SHP77 (cell line): ENCODE results near the gene COLQ.
"Not testable (repeated sequence)": the region's sequence is repeated elsewhere in the genome, so short reads cannot be mapped to it uniquely, and the experiment has no call there.

Experiments
- DNase-seq, 2 experiments: peaks; one replicate each; lab custom pipeline; 2025; lab: John Stamatoyannopoulos, UW

The COLQ gene

DNA sequence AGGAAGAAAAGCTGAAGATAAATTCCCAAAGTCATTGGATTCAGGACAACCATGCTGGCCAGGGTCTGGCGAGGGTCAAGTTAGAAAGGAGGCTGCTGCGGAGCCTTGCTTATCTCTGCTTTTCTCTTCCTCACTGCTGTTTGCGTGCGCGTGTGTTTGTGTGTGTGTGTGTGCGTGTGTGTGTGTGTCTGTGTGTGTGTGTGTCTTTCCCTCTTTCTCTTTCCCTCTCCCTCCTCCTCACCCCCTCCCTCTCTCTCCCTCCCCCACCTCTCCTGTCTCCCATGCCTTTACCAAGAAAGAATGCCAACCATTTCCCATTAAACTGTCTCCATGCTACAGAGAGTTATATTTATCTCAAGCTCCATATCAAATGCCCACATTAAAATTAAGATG lies at the start of gene COLQ:
Gene COLQ, minus strand, starts transcription at position 134 of the 393 bp plus-strand sequence. Its CDS starts 81 bp downstream, at position 53.
- no peak for DNase-seq

- DNase-seq, result no peak
Observed at GRCh38 chr3:15563190-15563589, 41.7 kb upstream of the COLQ start.

- no peak for DNase-seq
Observed at GRCh38 chr3:15562560-15562959, 41.1 kb upstream of the COLQ start.

DNA sequence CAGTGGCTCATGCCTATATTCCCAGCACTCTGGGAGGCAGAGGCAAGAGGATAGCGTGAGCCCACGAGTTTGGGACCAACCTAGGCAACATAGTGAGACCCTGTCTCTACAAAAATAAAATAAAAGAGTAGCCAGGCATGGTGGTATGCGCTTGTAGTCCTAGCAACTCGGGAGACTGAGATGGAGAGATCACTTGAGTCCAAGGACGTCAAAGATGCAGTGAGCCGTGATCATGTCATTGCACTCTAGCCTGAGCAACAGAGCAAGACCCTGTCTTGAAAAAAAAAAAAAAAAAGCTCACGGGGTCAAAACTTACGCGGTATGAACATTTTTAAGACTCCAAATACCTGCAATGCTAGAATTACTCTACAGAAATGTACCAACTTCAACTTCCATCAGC lies 37.1 kb upstream of the COLQ start:
- DNase-seq, result no peak

- DNase-seq, result peak; percentile 13 to 36
Observed at GRCh38 chr3:15557511-15557946, 36.0 kb upstream of the COLQ start.

- no peak for DNase-seq
Observed at GRCh38 chr3:15556512-15556911, 35.0 kb upstream of the COLQ start.

DNA sequence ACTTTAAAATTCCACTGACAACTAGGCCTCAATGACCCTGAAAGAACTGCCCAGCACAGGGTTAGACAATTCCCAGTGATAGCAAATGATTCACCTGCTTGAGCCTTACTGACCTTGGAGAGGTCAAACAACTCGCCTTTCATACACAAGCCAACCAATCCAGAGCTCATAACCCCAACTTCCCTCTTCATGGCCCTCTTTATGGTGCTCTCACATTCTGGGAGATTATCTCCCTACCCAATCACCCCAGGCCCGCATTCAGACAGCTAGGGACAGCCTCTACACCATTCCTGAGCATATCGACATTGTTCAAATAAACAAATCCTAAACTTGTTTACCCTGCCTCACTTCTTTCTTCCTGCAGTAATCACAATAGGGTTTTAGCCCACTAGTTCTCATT lies 32.2 kb upstream of the COLQ start:
- no peak for DNase-seq

DNA sequence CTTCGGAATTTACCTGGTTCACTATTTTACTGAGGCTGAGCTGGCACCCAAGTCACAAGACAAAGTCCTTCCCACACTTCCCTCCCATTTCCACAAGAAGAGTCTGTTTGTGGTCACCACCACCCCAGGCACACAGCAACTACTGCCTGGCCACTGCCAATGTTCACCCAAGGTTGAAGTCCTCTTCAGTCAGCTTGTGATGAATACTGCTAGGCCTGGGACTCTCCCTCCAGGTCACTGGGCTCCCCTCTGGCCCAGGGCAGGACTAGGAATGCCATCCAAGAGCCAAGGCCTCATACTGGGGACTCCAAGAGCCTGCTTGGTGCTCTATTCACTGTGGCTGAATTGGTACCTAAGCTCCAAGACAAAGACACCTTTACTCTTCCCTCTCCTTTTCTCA lies 30.4 kb upstream of the COLQ start:
- no peak for DNase-seq

DNA sequence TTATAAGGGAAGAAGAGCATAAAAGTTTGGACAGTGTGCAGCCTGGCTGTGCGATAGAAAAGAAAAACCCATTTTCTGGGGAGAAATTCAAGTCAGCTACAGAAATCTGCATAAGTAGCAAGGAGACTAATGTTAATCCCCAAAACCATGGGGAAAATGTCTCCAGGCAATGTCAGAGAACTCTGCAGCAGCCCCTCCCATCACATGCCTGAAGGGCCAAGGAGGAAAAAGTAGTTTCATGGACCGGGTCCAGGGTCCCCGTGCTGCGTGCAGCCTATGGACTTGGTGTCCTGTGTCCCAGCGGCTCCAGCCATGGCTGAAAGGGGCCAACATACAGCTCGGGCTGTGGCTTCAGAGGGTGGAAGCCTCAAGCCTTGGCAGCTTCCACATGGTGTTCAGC lies 28.3 kb upstream of the COLQ start:
- no peak for DNase-seq

GRCh38 chr3:15542614-15543013 lies 21.1 kb upstream of the COLQ start:
- no peak for DNase-seq

DNA sequence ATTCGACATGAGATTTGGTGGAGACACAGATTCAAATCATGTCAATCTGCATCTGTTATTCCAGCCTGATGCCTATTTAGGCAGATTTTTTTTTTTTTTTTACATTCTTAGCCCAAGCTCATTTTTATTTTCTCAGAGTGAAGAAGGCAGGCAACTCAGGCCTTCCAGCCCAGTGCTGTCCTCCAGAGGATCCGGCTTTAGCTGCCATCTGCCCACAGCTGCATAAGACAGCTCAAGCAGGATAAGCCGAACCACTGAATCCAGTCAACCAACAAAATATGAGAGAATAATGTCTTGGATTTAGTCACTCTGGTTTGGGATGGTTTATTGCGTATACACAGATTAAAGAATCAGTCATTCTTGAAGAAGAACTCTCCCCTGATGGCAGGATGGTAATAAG lies 19.9 kb upstream of the COLQ start:
- DNase-seq, result no peak

- no peak for DNase-seq
Observed at GRCh38 chr3:15539066-15539465, 17.6 kb upstream of the COLQ start.

DNA sequence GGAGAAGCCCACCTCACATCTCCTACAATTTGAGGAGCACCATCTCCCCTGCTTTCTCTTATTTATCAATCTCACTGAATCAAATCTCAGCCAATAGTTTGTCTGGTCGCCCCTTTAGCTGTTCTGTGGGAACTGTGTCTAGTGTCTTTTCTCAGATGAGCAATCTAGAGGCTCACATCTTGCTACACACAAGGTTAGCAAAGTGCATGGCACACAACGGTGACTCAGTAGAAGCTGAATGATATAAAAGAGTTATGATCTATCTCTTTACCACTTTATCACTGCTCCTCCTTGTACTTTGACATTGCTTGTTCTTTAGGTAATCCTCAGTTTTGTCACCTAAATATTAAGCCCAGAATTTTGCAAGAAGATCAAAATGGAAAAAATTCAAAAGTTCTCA lies 16.8 kb upstream of the COLQ start:
- no peak for DNase-seq

DNA sequence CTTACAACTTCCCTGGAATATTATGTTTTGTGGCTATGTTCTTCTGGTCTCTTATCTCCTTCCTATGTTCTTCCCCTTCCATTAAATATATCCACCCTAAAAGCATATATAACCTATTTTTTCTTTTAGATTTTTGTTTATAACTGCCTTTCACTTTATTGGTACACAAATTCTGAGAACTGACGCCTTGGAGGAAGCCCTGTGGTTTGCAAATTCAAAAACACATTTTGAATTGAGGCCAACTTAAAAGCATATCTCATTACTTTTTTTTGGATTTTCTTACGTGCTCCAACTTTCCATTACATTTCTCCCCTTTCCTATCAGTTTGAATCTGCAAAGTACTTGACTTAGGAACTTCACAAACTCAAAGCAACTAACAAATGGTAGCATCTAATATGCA lies 15.3 kb upstream of the COLQ start:
- DNase-seq, result no peak

GRCh38 chr3:15535732-15536131 lies 14.2 kb upstream of the COLQ start:
- no peak for DNase-seq

- not testable (repeated sequence) for DNase-seq
Observed at GRCh38 chr3:15532614-15533013, 11.1 kb upstream of the COLQ start.

GRCh38 chr3:15531346-15531745 lies 9.8 kb upstream of the COLQ start:
- DNase-seq, result no peak

DNA sequence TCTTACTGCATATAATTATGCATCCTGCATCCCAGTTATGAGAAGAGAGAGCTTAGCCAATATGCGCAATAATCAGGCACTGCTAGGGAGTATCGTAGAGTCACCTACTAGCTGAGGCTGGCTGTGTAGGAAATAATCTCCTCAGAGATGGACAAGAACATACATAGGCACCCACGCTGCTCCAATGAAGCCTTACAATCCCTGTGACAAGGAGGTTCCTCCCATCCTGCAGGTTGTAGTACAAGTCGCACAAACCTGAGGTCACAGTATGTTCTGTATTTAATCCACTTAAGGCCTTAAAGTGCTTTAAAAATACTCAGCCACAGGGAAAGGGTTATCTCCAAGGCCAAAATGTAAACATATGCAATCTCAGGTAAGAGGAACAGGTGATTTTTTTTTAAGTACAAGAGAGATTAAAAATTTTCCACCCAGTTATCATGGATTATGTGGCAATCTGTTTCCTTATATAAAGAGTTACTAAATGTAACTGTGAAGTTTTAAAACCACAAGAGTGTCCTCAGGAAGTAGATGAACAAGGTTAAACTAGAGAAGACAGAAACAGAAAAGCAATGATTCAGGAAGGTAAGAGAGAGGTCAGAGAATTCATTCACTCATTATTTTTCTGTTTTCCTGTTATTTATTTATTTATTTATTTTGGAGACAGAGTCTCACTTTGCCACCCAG lies 7.5 kb upstream of the COLQ start:
- no peak for DNase-seq

DNA sequence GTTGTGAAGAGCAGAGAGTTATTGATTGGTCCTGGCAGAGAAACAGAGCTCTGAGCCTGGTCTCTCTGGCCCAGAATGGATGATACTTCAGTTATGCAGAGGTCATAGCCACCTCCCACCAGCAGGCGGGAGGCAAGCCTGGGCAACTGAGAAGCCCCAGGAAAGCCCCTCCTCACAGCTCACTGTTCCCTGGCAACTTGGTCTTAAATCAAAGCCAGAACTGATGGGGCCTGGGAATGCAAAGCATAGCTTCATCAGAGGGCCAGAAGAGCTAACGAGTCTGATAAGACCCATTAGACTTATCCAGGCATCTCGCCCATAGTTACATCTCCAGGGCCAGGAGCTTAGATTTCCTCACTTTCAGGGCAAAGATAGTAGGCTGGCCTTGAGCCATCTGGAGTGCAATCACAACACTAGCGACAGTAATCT lies 5.5 kb upstream of the COLQ start:
- peak in 1 of 2 experiments; percentile 7 for DNase-seq

DNA sequence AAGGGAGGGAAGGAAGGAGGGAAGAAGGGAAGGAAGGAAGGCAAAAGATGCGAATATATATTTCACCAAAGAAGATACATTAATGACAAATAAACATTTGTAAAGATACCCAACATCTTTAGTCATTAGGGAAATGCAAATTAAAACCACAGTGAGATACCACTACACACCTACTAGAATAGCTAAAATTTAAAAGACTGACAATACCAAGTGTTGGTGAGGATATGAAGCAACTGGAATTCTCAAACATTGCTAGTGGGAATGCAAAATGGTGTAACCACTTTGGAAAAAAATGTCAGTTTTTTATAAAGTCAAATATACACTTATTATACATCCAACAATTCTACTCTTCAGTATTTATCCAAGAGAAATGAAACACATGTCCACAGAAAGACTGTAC lies 4.3 kb upstream of the COLQ start:
- no peak for DNase-seq

DNA sequence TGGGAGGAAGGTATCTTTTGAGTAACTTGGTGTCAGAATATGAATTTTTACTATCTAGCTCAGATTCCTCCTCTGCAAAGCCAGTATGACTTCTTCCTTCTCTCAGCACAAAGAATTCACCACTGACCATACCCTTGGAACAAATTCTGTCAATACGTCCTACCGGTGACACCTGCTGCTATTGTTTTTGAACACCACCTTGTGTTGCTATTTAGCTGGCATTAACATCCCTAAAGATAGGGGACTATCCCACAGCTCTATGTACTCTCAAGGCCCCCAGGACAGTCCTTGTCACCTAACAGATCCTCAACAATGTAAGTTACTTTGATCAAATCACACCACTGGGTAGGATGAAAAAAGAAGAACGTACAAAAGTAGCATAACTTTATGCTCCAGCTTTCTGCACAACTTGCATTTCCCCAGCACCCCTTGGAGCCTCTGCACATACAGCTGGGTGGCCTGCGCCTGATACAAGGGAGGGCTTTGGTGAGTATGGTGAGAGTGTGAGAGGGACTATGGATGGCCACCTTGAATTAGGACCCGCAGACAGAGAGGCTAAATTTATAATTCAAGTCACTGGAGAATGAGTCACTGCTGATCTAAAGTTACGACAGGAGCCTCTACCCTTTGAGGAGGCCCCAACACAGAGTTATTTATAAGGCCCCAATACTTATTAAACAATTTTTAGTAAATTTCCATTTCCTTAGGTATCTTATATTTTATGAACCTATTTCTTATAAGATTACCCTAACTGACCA lies 2.3 kb upstream of the COLQ start:
- no peak for DNase-seq

DNA sequence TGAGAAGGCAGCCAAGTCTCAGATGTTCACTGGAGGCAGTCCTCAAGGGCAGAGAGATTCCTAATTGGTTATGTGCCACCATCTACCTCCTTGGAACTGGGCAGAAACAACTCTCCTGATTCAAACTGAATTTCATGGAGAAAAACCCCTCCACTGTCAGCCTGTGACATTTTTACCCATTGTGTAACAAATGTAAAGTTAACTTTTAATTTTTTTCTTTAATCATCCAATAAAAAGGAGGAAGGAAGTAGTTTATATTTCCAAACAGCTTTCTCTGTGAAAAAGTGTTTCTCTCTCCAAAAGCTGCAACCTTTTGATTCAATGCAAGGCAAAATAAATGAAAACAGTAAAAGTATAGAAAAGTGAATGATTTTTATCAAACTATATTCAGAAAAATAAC lies 510 bp upstream of the COLQ start:
- no peak for DNase-seq

- no peak for DNase-seq
Observed at GRCh38 chr3:15520804-15521572, 518 bp downstream of the COLQ start.
